Activated B cell treated with CpG ODN at 0.5 μM for 24 hours (primary cell): ENCODE measurements around the gene CDC14A. TPM values are rescaled to one million over a fixed set of nuclear protein-coding genes. Genes with fewer than 3 reads are reported as not detected.
"Not testable (repeated sequence)": the region's sequence is repeated elsewhere in the genome, so short reads cannot be mapped to it uniquely, and the experiment has no call there.

ENCODE experiments used
- ATAC-seq: fragments of 200-7000 bp; cut with Tn5 transposase; one replicate; pipeline ENCODE4 v1.10.0; 2021; ENCODE audit warnings: low read depth, mild to moderate bottlenecking, moderate library complexity
- CTCF ChIA-PET: fragments of 350-600 bp; sonication (Branson Sonifier 250); formaldehyde crosslinking; loops from one replicate; lab custom pipeline; 2021; ENCODE audit warnings: antibody characterized with exemption; lab: Charles Lee
- POLR2A ChIA-PET: fragments of 350-600 bp; sonication (Branson Sonifier 250); formaldehyde crosslinking; loops from one replicate; lab custom pipeline; 2021; ENCODE audit warnings: antibody characterized with exemption; lab: Charles Lee
- DNase-seq: peaks from one replicate; pipeline ENCODE4 v3.0.0; 2022
- H3K27ac Mint-ChIP-seq: one replicate; pipeline ENCODE4 v1.8.0; 2020; ENCODE audit warnings: mixed read lengths
- H3K27me3 Mint-ChIP-seq: one replicate; pipeline ENCODE4 v1.8.0; 2021; ENCODE audit warnings: mixed read lengths
- H3K36me3 Mint-ChIP-seq: one replicate; pipeline ENCODE4 v1.8.0; 2021; ENCODE audit warnings: low read depth, mixed read lengths
- H3K4me1 Mint-ChIP-seq: one replicate; pipeline ENCODE4 v1.8.0; 2021; ENCODE audit warnings: mixed read lengths
- H3K4me3 Mint-ChIP-seq: one replicate; pipeline ENCODE4 v1.8.0; 2020; ENCODE audit warnings: mild to moderate bottlenecking, mixed read lengths
- H3K9me3 Mint-ChIP-seq: one replicate; pipeline ENCODE4 v1.8.0; 2020; ENCODE audit warnings: mixed read lengths
- CTCF ChIP-seq: fragments of 200-600 bp; IDR thresholded peaks from one replicate; pipeline ENCODE4 v1.8.0; 2022; ENCODE audit warnings: antibody characterized with exemption, mild to moderate bottlenecking
- intact Hi-C: fragments of 100-400 bp; cut with micrococcal nuclease; formaldehyde crosslinking; loops from one replicate; pipeline ENCODE4 v1.15.1; 2024
- total RNA-seq: library from RNA; stranded (reverse); gene quantifications from 2 replicates; pipeline ENCODE4 v1.2.3, GENCODE V29; 2022

CDC14A gene
- total RNA-seq, 1 donor from 2014 or later, result 16.8 TPM

GRCh38 chr1:100362821-100363466 lies 10.6 kb downstream of the CDC14A start:
- Mint-ChIP-seq H3K27ac (no peak overlapping the region), H3K36me3 (peaks cover 35% of the 10 kb centered on the region), H3K27me3 (no peaks in the 10 kb centered on the region), H3K9me3 (peaks cover 2% of the 10 kb centered on the region), H3K4me3 (no peak overlapping the region), H3K4me1 (peaks cover 47% of the 10 kb centered on the region)
- DNase-seq, result no peak
- CTCF ChIA-PET, result no interaction called here
- intact Hi-C loops, result no loop called here
- no peak for ATAC-seq
- POLR2A ChIA-PET, result no interaction called here
- no peak for TF ChIP-seq CTCF

GRCh38 chr1:100363831-100364230 lies 11.5 kb downstream of the CDC14A start:
- Mint-ChIP-seq H3K36me3 (peaks cover 38% of the 10 kb centered on the region), H3K27me3 (no peaks in the 10 kb centered on the region), H3K4me3 (no peak overlapping the region), H3K9me3 (peaks cover 2% of the 10 kb centered on the region), H3K4me1 (peaks cover 42% of the 10 kb centered on the region), H3K27ac (no peak overlapping the region)
- DNase-seq (no peak), ATAC-seq (no peak)
- ChIA-PET CTCF (no interaction called here), POLR2A (interaction anchor here (1.2 kb wide), 1 partner anchor 11 kb away, joined by 3 read pairs; no protein-coding TSS in a partner anchor)
- intact Hi-C loops, result no loop called here
- no peak for TF ChIP-seq CTCF

- ATAC-seq (no peak), DNase-seq (no peak)
- Mint-ChIP-seq H3K27ac (no peak overlapping the region), H3K9me3 (peaks cover 2% of the 10 kb centered on the region), H3K4me3 (no peak overlapping the region), H3K27me3 (no peaks in the 10 kb centered on the region), H3K36me3 (peaks cover 42% of the 10 kb centered on the region), H3K4me1 (peaks cover 33% of the 10 kb centered on the region)
- ChIA-PET CTCF (no interaction called here), POLR2A (interaction anchor here (1.2 kb wide), 1 partner anchor 12 kb away, joined by 3 read pairs; no protein-coding TSS in a partner anchor)
- intact Hi-C loops, result no loop called here
- no peak for TF ChIP-seq CTCF
Observed at GRCh38 chr1:100364697-100365096, 12.4 kb downstream of the CDC14A start.

GRCh38 chr1:100366209-100366525 lies 13.9 kb downstream of the CDC14A start:
- peaks cover 39% of the 10 kb centered on the region for H3K36me3 Mint-ChIP-seq
- DNase-seq, result no peak
- no peak overlapping the region for H3K4me3 Mint-ChIP-seq
- ATAC-seq, result no peak
- no peak overlapping the region for H3K27ac Mint-ChIP-seq
- no peak for TF ChIP-seq CTCF
- ChIA-PET CTCF (no interaction called here), POLR2A (no interaction called here)
- no peaks in the 10 kb centered on the region for H3K27me3 Mint-ChIP-seq
- intact Hi-C loops, result no loop called here
- H3K9me3 Mint-ChIP-seq, result peaks cover 2% of the 10 kb centered on the region
- H3K4me1 Mint-ChIP-seq, result peaks cover 28% of the 10 kb centered on the region

GRCh38 chr1:100369339-100369738 lies 17.0 kb downstream of the CDC14A start:
- CTCF ChIA-PET, H3K4me3 Mint-ChIP-seq, H3K9me3 Mint-ChIP-seq, DNase-seq, H3K27me3 Mint-ChIP-seq, H3K27ac Mint-ChIP-seq, ATAC-seq, intact Hi-C loops: not testable (repeated sequence)
- H3K4me1 Mint-ChIP-seq, result peaks cover 20% of the 10 kb centered on the region
- H3K36me3 Mint-ChIP-seq, result peaks cover 32% of the 10 kb centered on the region
- POLR2A ChIA-PET, result interaction anchor here (1.2 kb wide), 1 partner anchor 16 kb away, joined by 4 read pairs; no protein-coding TSS in a partner anchor

- H3K27ac Mint-ChIP-seq, ATAC-seq, CTCF ChIA-PET, H3K27me3 Mint-ChIP-seq, H3K9me3 Mint-ChIP-seq, intact Hi-C loops, DNase-seq, POLR2A ChIA-PET, H3K4me3 Mint-ChIP-seq: not testable (repeated sequence)
- peaks cover 40% of the 10 kb centered on the region for H3K36me3 Mint-ChIP-seq
- H3K4me1 Mint-ChIP-seq, result peaks cover 18% of the 10 kb centered on the region
Observed at GRCh38 chr1:100373953-100374352, 21.6 kb downstream of the CDC14A start.

- intact Hi-C loops, ATAC-seq, H3K4me3 Mint-ChIP-seq, DNase-seq, CTCF ChIA-PET, H3K27me3 Mint-ChIP-seq, H3K27ac Mint-ChIP-seq, POLR2A ChIA-PET, H3K9me3 Mint-ChIP-seq: not testable (repeated sequence)
- peaks cover 16% of the 10 kb centered on the region for H3K4me1 Mint-ChIP-seq
- H3K36me3 Mint-ChIP-seq, result peaks cover 47% of the 10 kb centered on the region
Observed at GRCh38 chr1:100376890-100377289, 24.6 kb downstream of the CDC14A start.
